Stimulated activated CD4-positive, alpha-beta T cell treated with anti-CD3 and anti-CD28 coated beads, Interleukin-2, amount 100 ng/mL, for 24 hours (primary cell): ENCODE data around the gene BTBD16.
A peak's percentile ranks its signal among the peaks of the same experiment; 100 is the strongest.

Experiments used
- DNase-seq, 2 donors: peaks; one replicate each; pipeline ENCODE4 v3.0.0-alpha.2; 2020

The BTBD16 gene

DNA sequence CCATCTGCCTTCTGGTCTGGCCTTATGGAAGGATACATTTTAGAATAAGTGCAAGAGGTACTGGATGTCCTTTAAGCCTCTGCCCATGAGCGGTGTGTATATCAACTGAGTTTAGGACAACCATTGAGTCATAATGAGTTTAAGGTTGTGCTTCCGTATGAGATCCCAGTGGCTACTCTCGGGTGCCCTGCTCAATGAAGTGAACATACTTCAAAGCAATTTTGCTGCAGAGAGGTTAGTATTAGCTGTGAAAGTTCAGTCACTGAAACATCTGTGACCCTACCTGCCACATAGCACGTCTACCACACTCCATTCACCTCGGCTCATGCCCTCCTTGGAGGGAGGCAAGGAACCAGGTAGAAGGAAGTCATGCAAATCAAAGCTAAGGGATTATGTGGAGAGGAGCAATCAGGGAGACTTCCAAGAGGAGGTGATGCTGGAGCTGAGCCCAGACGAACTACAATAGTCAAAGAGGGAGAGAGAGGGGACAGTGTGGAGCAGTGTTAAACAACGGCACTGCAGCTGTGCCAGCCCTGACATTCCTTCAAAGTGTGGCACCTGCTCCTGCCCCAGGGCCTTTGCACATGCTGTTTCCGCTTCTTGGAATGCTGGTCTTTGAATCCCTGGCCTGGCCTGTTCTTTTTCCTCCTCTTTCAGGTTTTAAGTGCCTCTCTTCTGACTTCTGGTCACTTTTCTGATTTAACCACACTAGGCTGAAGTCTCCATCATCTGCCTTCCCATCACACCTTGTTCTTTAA lies 25.4 kb downstream of the BTBD16 start:
- no peak for DNase-seq

DNA sequence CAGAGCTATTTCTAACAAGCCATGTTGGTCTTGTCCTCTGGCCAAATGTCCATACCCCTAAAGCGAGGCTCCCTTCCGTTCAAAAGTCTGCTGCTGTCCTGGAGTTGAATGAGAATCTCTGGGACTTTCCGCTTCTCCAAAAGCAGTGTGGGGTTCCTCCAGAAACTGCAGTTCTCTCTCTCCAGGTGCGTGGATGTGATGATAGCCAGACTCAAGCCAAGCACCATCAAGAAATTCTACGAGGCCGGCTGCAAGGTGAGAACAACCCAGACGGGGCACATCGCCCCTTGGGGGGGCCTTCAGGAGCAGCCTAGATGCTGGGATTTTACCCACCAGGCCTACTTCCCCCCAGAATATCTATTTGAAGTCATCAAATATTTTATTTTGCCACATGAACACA lies 26.5 kb downstream of the BTBD16 start:
- DNase-seq: no peak

DNA sequence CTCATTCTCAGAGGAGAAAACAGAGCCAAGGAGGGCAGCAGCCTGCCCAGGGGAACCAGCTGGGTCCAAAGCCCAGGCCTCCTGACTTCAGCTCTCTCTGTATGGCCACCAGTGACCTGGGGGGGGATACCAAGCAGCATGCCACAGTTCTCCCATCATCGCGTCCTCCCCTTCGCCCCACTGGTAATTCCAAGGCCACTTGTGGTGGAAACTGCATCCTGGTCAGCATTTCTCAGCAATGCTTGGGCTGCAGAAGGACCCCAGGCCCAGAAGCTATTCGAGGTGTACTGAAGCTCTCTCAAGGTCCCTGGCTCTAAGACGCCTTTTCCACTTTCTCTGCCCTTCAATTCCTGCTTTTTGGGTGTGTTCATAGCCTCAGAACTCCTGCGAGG lies 27.1 kb downstream of the BTBD16 start:
- DNase-seq: no peak

DNA sequence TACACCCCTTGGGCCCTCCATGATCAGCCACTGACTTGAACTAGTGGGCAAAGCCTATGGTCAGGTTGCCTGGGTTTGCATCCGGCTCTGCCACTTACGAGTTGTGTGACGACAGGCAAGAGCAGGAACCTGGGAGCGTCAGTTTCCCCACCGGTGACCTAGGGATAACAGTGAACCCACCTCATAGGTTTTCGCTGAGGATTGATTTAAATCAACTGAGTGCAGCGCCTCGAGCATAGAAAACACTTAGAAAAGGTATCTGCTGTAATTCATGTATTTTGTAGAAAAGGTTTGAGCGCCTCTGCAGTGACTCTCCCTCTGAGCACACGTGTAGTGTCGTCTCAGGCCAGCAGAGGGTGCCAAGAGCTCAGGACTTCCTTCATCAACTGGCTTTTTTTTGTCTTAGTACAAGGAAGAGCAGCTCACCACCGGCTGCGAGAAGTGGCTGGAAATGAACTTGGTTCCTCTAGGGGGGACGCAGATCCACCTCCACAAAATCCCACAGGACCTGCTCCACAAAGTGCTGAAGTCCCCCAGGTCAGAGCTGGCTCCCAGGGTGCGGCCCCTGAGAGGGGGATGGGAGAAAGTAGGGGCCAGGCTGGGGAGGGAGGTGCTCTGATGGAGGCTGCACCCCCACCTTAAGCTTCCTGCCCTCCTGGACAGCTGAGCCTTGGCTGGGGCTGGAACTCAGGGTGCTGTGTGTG lies 27.7 kb downstream of the BTBD16 start:
- peak; percentile 71 to 74 for DNase-seq

DNA sequence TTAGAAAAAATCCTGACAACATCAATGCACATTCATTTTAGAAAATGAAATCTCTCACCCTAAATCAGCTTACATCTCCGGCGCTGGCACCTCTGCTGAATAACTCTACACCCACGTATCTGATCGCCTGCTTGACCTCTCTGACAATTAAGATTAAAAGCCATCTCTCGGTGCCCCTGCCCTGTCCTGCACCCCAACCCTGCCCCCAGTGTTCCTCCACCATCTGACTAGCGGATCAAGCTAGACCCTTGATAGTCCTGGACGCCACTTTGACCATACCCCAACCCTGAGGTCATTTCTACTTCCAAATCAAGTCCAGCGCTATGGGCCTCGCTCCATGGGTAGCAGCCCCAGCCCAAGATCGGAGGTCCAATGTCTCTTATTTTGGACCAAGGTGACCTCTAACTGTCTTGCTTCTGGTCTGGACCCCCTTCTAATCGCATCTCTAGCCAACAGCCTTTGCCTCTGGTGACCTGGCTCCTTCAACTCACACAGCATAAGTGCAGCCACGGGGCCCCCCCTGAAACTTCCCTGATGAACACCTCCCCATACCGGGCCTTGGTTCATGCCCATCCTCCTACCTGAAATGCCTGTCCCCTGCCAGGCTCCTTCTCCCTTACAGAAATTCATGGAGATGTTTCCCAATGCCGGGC lies 28.5 kb downstream of the BTBD16 start:
- DNase-seq: no peak

DNA sequence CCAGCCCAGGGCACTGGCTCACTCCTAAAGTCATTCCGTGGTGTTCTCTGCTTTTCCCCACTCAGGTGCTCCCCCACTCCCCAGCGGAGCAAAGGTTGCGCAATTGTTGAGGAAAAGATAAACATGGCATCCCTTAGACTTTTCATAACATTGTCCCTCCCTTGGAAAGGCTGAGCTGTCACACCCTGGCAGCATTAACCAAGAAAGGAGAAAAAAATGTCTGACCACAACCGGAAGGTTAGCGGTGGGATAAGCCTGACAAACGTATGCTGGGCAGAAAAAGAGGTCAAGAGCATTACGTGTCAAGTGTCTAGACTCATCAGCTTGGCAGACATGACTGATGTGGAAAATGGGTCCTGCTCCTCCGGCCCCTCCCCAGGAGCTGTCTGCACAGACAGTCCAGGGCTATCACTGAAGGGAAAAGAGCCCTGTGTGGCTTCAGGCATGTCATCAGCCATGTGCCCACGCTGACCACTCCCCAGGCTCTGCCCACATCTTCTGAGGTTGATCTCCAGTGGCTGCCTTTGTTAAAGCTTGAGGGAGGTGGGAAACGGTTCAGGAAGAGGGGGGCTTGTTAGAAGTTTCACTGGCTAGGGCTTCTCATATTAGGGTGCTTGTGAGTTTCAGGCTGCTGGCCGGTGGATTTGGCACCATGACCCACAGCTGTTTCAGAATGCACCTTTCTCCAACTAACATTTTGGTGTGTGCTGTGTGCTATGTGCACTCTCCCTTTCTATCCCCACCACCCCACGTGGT lies 30.1 kb downstream of the BTBD16 start:
- DNase-seq: no peak

DNA sequence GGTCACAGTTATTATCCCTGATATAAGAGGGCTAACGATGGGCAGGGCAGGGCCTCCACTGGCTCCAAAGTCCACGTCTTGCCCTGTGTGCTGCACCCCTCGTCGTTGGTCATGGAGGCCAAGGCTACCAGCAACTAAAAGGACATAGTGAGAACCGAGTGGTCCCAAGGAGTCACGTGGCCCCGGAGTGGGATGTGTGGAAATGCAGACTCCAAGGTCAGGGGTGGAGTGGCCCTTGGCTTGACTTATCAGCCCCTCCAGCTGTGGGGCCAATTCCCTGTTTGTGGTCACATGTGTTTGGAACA lies 30.7 kb downstream of the BTBD16 start:
- DNase-seq: no peak

DNA sequence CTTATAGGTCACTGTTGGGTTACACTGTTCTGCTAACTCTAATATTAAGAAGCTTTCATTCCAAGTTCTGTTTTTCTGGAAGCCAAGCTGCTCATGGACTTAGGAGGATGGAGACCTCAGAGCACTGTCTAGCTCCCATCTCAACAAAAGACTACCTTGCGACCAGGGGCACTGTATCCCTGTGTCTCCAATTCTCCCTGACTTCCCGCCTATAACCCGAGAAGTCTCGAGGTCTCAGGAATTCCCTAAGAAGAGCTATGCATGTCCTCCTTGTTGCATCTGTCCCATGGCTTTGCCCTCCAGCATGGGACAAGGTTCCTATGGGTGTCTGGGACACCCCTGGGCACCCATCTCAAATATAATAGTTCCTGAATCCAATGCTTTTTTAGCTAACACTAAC lies 31.2 kb downstream of the BTBD16 start:
- no peak for DNase-seq

DNA sequence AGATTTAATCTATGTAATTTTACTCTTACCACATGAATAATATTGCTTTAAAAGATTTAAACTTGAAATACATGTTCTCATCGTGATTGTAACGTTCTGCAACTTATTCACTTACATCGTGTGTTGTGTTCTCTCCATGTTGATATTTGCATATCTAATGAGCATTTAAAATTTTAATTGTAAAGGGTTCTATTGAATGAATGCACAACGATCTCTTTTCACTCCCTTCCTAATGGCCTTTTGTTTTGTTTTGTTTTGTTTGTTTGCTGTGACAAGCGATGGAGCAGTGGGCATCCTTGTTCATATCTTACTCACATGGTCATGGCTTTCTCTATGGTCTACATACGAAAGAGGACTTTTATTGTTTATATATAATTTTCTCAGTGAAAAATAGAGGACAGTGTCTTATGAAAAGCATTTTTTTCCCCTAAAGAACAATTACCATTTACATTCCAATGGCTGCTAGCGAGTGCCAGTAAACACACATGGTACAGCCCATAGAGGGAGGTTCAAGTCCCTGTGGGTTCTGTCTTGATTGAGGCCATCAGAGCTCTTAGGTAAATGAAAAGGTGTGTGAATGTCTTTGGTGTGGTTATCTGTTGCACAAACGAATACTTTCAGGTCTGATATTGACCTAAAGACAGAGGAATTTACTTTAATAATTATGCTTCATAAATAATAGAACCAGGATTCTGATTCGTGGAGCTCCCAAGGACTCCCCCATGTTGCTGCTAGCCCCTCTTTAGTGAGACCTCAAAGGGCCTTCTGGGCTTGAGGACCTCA lies 32.4 kb downstream of the BTBD16 start:
- no peak for DNase-seq

DNA sequence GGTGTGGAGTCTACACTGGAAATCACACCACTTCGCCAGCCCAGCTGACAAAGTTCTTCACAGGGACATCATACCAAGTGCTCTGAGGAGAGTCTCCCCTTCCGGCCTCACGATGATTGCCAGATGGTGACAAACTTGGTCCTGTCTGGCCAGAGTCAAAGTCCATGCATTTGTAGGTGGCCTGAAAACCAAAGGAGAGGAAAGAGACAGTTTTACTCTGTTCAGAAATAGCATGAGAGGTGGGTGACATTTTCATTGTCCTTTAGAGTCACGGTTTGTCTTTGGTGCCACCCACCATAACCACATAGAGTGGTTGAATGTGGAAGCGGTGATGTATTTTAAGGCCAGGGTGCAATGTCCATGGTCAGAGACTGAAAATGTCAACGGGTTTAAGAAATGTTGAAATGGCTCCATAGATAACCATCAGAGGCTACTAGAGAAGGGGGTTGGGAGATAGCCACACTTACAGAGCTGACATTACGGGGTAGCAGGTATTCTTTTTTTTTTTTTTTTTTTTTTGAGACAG lies 33.0 kb downstream of the BTBD16 start:
- no peak for DNase-seq

DNA sequence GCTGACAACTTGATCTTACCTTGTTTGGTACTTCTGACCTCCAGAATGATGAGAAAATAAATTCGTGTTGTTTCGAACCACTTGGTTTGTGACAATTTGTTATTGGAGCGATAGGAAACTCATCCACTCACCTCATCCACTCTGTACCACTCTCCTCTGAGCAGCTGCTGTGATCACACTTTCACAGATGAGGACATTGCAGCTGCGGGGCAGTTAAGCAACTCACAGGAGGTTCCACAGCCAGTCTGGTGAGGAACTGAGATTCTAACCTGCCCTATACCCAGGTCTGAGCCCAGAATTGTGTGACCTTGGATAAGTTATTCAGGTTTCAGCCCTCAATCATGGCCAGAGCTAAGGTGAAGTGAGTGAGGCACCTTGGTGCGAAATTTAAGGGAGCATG lies 35.2 kb downstream of the BTBD16 start:
- DNase-seq: no peak

DNA sequence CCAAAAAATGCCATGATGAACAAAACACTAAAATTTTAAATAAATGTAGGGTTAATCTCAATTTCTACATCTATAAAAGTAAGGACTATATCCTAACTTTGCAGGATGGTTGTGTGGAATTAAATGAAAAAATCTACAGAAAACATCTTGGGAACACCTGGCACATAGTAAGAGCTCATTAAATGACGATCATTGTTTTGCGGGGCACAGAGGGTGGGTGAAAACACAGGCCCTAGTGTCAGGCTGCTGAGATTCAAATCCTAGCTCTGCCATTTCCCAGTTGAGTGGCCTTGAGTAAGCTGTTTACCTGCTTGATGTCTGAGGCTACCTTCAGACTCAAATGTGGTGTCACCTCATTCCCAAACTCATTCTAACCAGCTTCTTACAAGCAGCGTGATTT lies 35.6 kb downstream of the BTBD16 start:
- no peak for DNase-seq

DNA sequence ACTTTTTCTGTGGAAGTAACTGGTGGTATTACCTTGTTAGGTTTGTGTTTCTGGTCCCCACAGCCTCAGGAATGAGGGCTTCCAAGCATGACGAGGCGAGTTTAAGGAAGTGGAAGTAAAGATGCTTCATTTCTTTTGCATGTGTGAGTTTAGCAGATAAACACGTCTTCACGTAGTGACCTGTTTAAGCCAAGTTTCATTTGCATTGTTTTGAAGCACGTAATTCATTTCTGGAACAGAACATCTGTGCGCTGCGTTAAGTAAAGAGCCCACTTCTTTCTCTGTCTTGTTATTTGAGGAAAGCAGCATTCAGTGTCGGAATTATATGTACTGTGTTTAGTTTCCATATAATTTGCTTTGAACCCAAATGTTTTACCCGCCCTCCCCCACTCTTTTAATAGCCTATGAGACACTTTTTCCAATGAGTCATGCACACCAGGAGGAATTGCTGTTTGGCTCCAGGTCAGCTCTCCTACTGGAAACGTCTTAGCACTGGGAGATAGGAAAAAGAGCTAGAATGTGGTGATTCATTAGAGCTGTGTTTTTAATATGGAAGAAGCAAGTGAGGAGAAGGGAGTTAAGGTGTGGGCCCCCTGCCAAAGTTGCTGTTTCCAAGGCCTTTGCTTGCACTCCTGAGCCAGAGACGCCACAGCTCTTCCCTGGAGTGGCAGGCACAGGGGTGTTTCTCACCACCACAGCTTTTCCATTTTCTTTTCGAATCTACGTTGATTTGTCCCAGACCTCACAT lies 36.7 kb downstream of the BTBD16 start:
- DNase-seq: no peak

DNA sequence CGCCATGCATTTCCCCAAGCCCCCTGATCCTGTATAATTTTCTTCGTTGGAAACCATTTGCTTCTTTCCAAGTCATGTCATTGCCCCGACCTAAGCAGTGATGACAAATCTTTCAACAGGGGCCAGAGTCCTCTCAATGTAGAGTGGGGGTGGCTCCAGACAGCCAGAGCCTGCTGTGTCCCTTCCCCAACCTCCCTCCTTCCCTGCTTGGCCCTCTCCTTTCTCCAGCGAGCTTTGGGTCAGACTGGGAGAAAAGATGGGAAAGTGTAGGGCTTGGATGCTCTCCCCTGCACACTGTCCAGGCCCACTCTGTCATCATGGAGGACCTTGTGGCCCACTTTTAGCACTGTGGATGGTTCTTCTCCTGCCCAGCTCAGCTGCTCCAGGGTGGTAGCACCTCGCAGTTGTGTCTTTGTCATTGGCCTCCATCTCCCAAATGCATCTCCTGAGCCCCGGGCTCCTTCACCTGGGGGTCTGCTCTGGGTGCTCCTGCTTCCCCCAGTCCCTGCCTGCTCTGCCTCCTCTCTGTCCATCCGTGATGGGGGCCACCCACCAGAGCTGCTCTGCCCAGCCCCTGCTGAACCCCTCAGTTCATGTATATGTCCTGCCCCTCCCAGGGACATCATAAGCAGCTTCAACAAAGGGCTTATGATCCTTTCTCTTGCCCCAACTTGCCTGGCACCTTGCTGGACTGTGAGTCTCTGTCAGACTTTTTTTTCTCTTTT lies 37.5 kb downstream of the BTBD16 start:
- DNase-seq: no peak

DNA sequence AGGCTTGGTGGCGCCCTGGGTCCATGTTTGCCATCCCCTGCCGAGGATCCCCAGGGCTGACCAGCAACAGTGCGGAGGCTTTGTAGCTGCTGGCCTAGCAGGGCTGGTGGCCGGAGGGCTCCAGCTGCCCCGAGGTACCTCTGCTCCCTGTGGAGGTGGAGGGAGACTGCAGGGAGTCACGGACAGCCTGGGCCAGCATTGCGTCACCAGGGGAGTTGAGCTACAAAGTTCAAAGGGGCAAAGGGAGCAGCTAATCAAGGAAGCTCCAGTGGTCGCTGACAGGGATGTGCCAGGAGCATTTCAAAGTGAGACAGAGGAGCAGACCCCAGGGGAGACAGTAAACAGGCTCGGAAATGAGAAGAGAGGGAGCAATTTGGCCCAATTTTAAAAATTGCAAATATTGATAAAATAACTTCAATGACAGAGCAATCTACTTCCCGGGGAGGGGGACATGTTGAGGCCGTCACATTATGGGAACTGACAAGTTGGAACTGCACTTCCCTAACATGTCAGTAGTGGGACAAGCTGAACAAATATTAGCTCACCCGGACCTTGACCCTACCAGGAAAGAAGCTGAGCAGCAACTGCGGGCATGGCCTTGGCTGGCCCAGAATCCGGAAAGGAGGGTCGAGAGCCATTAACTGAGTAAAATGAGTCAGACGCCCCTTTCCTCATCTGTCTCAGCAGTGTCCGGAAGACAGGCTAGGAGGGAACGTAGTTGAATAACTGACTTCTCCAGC lies 39.4 kb downstream of the BTBD16 start:
- DNase-seq: no peak

DNA sequence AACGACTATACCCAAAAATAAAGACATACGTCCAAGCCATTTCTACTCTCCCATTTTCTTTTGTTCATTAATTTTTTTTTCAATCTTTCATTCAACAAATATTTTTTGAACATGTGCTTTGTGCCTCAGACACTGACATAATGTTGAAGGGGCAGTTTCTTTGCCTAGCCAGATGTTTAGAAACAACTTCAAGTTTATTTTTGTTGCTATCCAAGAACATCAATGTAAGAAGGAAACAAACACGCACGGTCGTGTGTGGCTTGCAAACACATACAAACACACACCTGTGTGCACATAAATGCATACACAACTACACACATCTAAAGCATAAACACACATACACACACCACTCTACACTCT lies 39.9 kb downstream of the BTBD16 start:
- DNase-seq: no peak

DNA sequence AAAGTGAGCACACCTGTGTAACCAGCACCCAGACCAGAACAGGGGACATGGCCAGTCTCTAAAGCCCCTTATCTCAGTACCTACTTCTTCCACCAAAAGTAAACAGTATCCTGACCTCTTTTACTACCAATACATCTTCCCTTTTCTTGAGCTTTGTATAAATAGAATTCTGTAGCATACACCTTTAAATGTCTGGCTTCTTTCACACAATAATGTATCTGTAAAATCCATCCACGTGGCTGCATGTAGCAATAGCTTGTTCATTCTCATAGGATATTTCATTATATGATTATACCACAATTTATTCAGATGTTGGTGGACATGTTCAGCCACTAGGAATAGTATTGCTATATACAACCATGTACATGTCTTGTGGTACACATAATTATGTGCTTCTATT lies 40.6 kb downstream of the BTBD16 start:
- no peak for DNase-seq

DNA sequence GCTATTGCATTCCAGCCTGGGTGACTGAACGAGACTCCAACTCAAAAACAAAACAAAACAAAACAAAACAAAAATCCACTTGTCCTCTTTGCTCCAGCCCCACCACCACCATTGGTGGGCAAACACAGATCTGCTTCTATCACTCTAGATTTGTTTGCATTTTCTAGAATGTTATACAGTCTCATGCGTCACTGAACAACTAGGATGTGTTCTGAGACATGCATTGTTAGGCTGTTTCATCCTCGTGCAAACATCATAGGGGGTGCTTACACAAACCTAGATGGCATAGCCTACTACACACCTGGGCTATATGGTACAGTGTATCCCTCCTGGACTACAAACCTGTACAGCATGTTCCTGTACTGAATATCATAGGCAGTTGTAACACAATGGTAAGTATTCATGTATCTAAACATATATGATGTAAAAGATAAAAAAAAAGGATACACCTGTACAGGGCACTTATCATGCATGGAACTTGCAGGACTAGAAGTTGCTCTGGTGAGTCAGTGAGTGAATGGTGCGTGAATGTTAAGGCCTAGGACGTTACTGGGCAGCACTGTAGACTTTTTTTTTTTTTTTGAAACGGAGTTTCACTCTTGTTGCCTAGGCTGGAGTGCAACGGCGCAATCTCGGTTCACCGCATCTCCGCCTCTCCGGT lies 45.3 kb downstream of the BTBD16 start:
- no peak for DNase-seq

DNA sequence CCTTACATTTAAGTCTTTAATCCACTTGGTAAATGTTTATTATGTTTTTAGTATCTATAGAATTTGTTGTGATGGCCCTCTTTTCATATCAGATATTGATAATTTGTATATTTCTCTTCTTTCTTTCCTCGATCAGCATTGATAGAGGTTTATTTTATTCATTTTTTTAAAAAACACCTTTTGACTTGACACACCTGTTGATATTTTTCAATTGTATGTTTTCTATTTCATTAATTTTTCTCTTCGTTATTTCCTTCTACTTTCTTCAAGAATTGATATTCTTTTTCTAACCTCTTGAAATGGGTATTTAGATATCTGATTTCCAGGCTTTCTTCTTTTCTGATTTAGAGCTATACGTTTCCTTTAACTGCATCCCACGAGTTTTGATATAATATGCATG lies 50.9 kb downstream of the BTBD16 start:
- DNase-seq: no peak

DNA sequence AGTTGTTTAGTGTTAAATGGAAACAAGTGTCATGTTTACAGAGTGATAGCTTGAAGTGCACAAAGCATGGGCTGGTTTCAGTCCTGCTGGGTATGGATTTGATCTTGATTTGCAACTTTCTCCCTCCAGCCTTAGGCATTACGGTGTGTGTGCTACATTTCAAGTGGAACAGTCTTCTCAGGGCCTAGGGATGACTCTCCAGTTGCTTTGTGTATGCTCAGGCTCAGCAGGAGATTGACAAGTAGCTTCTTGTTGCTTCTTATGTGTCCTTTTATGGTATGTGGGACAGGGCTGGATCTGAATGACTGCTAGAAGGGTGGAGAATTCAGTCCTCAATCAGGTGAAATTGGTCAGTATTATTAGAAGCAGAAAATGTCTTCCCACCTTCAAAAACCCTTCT lies 52.1 kb downstream of the BTBD16 start:
- DNase-seq: no peak
